Liver (tissue), 9 donors: Measurements from ENCODE around the gene AGAP9. TPM values are rescaled to one million over a fixed set of nuclear protein-coding genes. Genes with fewer than 3 reads are reported as not detected.
A peak's percentile ranks its signal among the peaks of the same experiment; 100 is the strongest.

Experiments
- DNase-seq: peaks from one replicate; pipeline ENCODE4 v3.0.0-alpha.2; 2017; ENCODE audit warnings: low spot score
- H3K27ac ChIP-seq, 2 donors: one replicate each; pipeline ENCODE4 v1.7.0; 2013; ENCODE audit warnings: inconsistent platforms in 2 of 2, low read length in 2 of 2, control low read depth in 1 of 2, low read depth in 1 of 2, mild to moderate bottlenecking in 1 of 2
- H3K27me3 ChIP-seq, 4 donors: one replicate each; pipeline versions ENCODE4 v1.6.1 to v1.7.0; 2013; ENCODE audit warnings: low read length in 3 of 4, inconsistent platforms in 1 of 4, mild to moderate bottlenecking in 1 of 4, moderate library complexity in 1 of 4; ENCODE audit not compliant: control insufficient read depth in 4 of 4, insufficient read depth in 4 of 4
- H3K36me3 ChIP-seq, 4 donors: one replicate each; pipeline versions ENCODE4 v1.6.1 to v1.7.0; 2013; ENCODE audit warnings: low read length in 3 of 4, mild to moderate bottlenecking in 3 of 4, low read depth in 1 of 4, moderate library complexity in 1 of 4; ENCODE audit not compliant: control insufficient read depth in 4 of 4, insufficient read depth in 3 of 4
- H3K4me1 ChIP-seq, 4 donors: one replicate each; pipeline versions ENCODE4 v1.6.1 to v1.7.0; 2013; ENCODE audit warnings: low read length in 3 of 4, mild to moderate bottlenecking in 3 of 4, moderate library complexity in 1 of 4; ENCODE audit not compliant: control insufficient read depth in 4 of 4, insufficient read depth in 4 of 4
- H3K4me3 ChIP-seq, 3 donors: one replicate each; pipeline versions ENCODE4 v1.6.1 to v1.7.0; 2013; ENCODE audit warnings: low read length in 3 of 3, control low read depth in 1 of 3, low read depth in 1 of 3, mild to moderate bottlenecking in 1 of 3
- H3K9ac ChIP-seq, 2 donors: one replicate each; pipeline ENCODE4 v1.7.0; 2013; ENCODE audit warnings: low read length in 2 of 2, mild to moderate bottlenecking in 2 of 2, moderate library complexity in 2 of 2, control low read depth in 1 of 2, low read depth in 1 of 2
- H3K9me3 ChIP-seq, 4 donors: one replicate each; pipeline versions ENCODE4 v1.6.1 to v1.7.0; 2013; ENCODE audit warnings: low read length in 3 of 4; ENCODE audit not compliant: control insufficient read depth in 4 of 4
- EGR1 ChIP-seq, 2 donors: IDR thresholded peaks; 2 replicates each; pipeline ENCODE4 v1.6.1; 2016 to 2018; ENCODE audit warnings: antibody characterized with exemption in 2 of 2, low read depth in 2 of 2
- FOXA1 ChIP-seq: IDR thresholded peaks from 2 replicates; pipeline ENCODE4 v1.6.1; 2016; ENCODE audit warnings: antibody characterized with exemption
- FOXA2 ChIP-seq: IDR thresholded peaks from 2 replicates; pipeline ENCODE4 v1.6.1; 2016; ENCODE audit warnings: antibody characterized with exemption
- GABPA ChIP-seq, 2 donors: IDR thresholded peaks in 1 of 2; conservative IDR thresholded peaks in 1 of 2; 2 replicates each; pipeline ENCODE4 v1.6.1; 2016; ENCODE audit warnings: antibody characterized with exemption in 2 of 2, mild to moderate bottlenecking in 1 of 2, moderate library complexity in 1 of 2
- HNF4A ChIP-seq, 2 donors: conservative IDR thresholded peaks; 2 replicates each; pipeline ENCODE4 v1.6.1; 2016; ENCODE audit warnings: antibody characterized with exemption in 2 of 2, mild to moderate bottlenecking in 2 of 2
- HNF4G ChIP-seq: IDR thresholded peaks from 2 replicates; pipeline ENCODE4 v1.6.1; 2016; ENCODE audit warnings: antibody characterized with exemption
- JUND ChIP-seq, 2 donors: IDR thresholded peaks; 2 replicates each; pipeline ENCODE4 v1.6.1; 2016; ENCODE audit warnings: antibody characterized with exemption in 2 of 2
- NR2F2 ChIP-seq: IDR thresholded peaks from 2 replicates; pipeline ENCODE4 v1.6.1; 2016; ENCODE audit warnings: antibody characterized with exemption
- RAD21 ChIP-seq, 2 donors: IDR thresholded peaks; 2 replicates each; pipeline ENCODE4 v1.6.1; 2016; ENCODE audit warnings: antibody characterized with exemption in 2 of 2, mild to moderate bottlenecking in 2 of 2
- RXRA ChIP-seq, 2 donors: IDR thresholded peaks; 2 replicates each; pipeline ENCODE4 v1.6.1; 2017 to 2018; ENCODE audit warnings: antibody characterized with exemption in 2 of 2, mild to moderate bottlenecking in 1 of 2
- SP1 ChIP-seq: IDR thresholded peaks from 2 replicates; pipeline ENCODE4 v1.6.1; 2018; ENCODE audit warnings: antibody characterized with exemption, mild to moderate bottlenecking
- TAF1 ChIP-seq: conservative IDR thresholded peaks from 2 replicates; pipeline ENCODE4 v1.6.1; 2016; ENCODE audit warnings: antibody characterized with exemption, mild to moderate bottlenecking
- YY1 ChIP-seq: IDR thresholded peaks from 2 replicates; pipeline ENCODE4 v1.6.1; 2016; ENCODE audit warnings: antibody characterized with exemption, mild to moderate bottlenecking
- WGBS: extraction: QIAGEN DNeasy Blood & Tissue Kit; methylation state at CpG from one replicate; pipeline ENCODE4 v1.1.7; 2013; 5-methylcytosine and 5-hydroxymethylcytosine counted together
- polyA plus RNA-seq, 2 donors: library from polyadenylated mRNA; stranded (reverse) in 1 of 2; unstranded in 1 of 2; fragments of 200-250 nt in 1 of 2; fragments of >200 nt in 1 of 2; fragmentation: Nextera tagmentation in 1 of 2; extraction: Ambion mirVana in 1 of 2; gene quantifications; one replicate each; pipeline versions ENCODE4 v1.2.1 to v1.2.3, GENCODE V29; 2013 to 2015
- total RNA-seq, 2 donors: library from RNA; depleted of rRNA; stranded (reverse); fragments of >200 nt; gene quantifications; one replicate each; pipeline ENCODE4 v1.2.3, GENCODE V29; 2014
- TF ChIP-seq, protein P1 (sequence below): IDR thresholded peaks from 2 replicates; pipeline ENCODE4 v1.6.1; 2016; ENCODE audit warnings: antibody characterized with exemption
- TF ChIP-seq, protein P2 (sequence below): IDR thresholded peaks from 2 replicates; pipeline ENCODE4 v1.6.1; 2016; ENCODE audit warnings: antibody characterized with exemption
- TF ChIP-seq, protein P3 (sequence below): IDR thresholded peaks from 2 replicates; pipeline ENCODE4 v1.6.1; 2016; ENCODE audit warnings: antibody characterized with exemption, mild to moderate bottlenecking
- TF ChIP-seq, protein P4 (sequence below): fragments of 150-350 bp; IDR thresholded peaks from 2 replicates; pipeline ENCODE4 v1.5.1; 2017; ENCODE audit warnings: improper control_type of control experiment, low read depth, low read length; ENCODE audit not compliant: missing input control
- TF ChIP-seq, protein P5 (sequence below): IDR thresholded peaks from 2 replicates; pipeline ENCODE4 v1.6.1; 2016; ENCODE audit warnings: antibody characterized with exemption
- donor health status: healthy.
- donor health status: healthy.
- donor health status: healthy.
- donor health status: healthy.
- donor health status: healthy.

AGAP9 gene
- total and polyA plus RNA-seq, 4 donors = 1.0 to 10.8 (median 3.3) TPM

DNA sequence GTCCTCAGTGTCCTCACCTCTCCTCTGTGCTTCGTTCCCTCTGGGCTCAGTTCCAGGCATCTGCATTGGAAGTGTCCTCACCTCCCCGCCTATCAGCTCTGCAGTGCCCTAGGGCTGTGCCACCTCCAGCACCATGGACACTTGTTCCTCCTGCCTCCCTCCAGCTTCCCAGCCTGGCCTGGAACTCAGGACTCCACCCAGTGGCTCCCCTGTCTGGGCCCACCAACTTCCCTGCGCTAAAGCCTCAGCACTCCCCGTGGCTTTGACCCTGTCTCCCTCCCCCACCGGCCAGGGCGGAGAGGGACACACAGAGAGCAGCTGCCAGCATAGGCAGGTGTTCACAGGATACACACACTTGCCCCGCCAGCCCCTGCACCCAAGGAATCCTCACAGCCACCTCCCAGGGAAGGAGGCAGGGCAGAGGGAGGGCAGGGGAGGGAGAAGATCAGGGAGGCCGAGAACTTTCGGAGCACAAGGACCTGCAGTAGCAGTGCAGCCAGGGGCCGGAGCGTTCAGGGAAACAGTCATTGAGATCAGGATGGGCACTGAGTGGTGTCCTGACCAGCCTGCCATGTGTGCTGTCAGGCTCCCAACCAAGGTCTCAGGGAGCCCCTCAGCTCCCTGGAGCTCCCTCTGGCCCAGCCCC, 70.8 kb downstream of the AGAP9 start:
- peaks cover 0 to 2% (median 0%) of the 10 kb centered on the region in 4 donors for H3K4me1 ChIP-seq
- no peaks in the 10 kb centered on the region for H3K36me3 ChIP-seq
- no peaks in the 10 kb centered on the region for H3K9me3 ChIP-seq
- no peak for TF ChIP-seq FOXA2
- TF ChIP-seq RXRA (IDR thresholded peaks at IDR 0.05) = no peak
- no peak for TF ChIP-seq HNF4A (conservative IDR thresholded peaks at IDR 0.05)
- no peak for TF ChIP-seq EGR1 (IDR thresholded peaks at IDR 0.05; ENCODE audit: low read depth in 2 of 2)
- no peak for TF ChIP-seq GABPA (IDR thresholded peaks at IDR 0.05 in 1 of 2, conservative IDR thresholded peaks at IDR 0.05 in 1 of 2)
- TF ChIP-seq, protein P1, sequence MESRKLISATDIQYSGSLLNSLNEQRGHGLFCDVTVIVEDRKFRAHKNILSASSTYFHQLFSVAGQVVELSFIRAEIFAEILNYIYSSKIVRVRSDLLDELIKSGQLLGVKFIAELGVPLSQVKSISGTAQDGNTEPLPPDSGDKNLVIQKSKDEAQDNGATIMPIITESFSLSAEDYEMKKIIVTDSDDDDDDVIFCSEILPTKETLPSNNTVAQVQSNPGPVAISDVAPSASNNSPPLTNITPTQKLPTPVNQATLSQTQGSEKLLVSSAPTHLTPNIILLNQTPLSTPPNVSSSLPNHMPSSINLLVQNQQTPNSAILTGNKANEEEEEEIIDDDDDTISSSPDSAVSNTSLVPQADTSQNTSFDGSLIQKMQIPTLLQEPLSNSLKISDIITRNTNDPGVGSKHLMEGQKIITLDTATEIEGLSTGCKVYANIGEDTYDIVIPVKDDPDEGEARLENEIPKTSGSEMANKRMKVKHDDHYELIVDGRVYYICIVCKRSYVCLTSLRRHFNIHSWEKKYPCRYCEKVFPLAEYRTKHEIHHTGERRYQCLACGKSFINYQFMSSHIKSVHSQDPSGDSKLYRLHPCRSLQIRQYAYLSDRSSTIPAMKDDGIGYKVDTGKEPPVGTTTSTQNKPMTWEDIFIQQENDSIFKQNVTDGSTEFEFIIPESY = no peak
- TF ChIP-seq, protein P2, sequence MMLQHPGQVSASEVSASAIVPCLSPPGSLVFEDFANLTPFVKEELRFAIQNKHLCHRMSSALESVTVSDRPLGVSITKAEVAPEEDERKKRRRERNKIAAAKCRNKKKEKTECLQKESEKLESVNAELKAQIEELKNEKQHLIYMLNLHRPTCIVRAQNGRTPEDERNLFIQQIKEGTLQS = no peak
- TF ChIP-seq FOXA1 = no peak
- no peak for TF ChIP-seq YY1
- no peak for TF ChIP-seq RAD21 (IDR thresholded peaks at IDR 0.05)
- H3K27ac ChIP-seq = no peak overlapping the region
- no peak overlapping the region for H3K9ac ChIP-seq
- peak; percentile 31 for DNase-seq
- no peak overlapping the region for H3K4me3 ChIP-seq
- WGBS = 79% methylated on average over 11 of the region's 11 CpGs
- H3K27me3 ChIP-seq = no peaks in the 10 kb centered on the region

DNA sequence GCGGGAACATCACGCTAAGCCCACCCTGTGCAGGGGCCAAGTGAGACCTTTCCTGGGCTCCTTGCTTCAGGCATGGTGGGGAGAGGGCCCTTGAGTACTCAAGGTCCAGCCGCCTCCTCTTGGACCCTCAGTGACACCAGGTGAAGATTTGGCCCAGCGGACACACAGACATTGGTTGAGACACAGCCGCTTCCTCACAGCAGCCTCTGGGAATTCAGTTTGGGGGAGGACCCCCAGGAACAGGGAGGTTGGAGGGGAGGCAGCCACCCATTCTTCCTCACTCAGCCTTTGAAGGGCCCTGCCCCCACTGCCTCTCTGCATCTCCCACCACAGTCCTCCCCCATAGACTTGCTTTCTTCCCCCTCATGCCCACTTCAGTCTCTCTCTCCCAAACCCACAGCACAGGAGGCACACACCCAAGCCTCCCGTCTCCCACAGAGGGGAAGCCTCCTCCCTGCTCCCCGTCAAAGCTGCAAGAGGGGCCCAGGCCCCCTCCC, 71.4 kb downstream of the AGAP9 start:
- Histone ChIP-seq H3K4me3 (no peak overlapping the region), H3K27me3 (no peaks in the 10 kb centered on the region), H3K36me3 (no peaks in the 10 kb centered on the region), H3K9me3 (no peaks in the 10 kb centered on the region), H3K9ac (no peak overlapping the region), H3K27ac (no peak overlapping the region), H3K4me1 (peaks cover 0 to 2% (median 0%) of the 10 kb centered on the region in 4 donors)
- 87% methylated on average over 7 of the region's 7 CpGs for WGBS
- TF ChIP-seq JUND (IDR thresholded peaks at IDR 0.05) = no peak
- no peak for TF ChIP-seq RXRA (IDR thresholded peaks at IDR 0.05)
- TF ChIP-seq FOXA1 = no peak
- no peak for TF ChIP-seq FOXA2
- no peak for TF ChIP-seq SP1
- no peak for TF ChIP-seq YY1
- no peak for TF ChIP-seq HNF4A (conservative IDR thresholded peaks at IDR 0.05)
- no peak for TF ChIP-seq EGR1 (IDR thresholded peaks at IDR 0.05; ENCODE audit: low read depth in 2 of 2)
- TF ChIP-seq, protein P3, sequence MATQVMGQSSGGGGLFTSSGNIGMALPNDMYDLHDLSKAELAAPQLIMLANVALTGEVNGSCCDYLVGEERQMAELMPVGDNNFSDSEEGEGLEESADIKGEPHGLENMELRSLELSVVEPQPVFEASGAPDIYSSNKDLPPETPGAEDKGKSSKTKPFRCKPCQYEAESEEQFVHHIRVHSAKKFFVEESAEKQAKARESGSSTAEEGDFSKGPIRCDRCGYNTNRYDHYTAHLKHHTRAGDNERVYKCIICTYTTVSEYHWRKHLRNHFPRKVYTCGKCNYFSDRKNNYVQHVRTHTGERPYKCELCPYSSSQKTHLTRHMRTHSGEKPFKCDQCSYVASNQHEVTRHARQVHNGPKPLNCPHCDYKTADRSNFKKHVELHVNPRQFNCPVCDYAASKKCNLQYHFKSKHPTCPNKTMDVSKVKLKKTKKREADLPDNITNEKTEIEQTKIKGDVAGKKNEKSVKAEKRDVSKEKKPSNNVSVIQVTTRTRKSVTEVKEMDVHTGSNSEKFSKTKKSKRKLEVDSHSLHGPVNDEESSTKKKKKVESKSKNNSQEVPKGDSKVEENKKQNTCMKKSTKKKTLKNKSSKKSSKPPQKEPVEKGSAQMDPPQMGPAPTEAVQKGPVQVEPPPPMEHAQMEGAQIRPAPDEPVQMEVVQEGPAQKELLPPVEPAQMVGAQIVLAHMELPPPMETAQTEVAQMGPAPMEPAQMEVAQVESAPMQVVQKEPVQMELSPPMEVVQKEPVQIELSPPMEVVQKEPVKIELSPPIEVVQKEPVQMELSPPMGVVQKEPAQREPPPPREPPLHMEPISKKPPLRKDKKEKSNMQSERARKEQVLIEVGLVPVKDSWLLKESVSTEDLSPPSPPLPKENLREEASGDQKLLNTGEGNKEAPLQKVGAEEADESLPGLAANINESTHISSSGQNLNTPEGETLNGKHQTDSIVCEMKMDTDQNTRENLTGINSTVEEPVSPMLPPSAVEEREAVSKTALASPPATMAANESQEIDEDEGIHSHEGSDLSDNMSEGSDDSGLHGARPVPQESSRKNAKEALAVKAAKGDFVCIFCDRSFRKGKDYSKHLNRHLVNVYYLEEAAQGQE = no peak
- TF ChIP-seq, protein P4, sequence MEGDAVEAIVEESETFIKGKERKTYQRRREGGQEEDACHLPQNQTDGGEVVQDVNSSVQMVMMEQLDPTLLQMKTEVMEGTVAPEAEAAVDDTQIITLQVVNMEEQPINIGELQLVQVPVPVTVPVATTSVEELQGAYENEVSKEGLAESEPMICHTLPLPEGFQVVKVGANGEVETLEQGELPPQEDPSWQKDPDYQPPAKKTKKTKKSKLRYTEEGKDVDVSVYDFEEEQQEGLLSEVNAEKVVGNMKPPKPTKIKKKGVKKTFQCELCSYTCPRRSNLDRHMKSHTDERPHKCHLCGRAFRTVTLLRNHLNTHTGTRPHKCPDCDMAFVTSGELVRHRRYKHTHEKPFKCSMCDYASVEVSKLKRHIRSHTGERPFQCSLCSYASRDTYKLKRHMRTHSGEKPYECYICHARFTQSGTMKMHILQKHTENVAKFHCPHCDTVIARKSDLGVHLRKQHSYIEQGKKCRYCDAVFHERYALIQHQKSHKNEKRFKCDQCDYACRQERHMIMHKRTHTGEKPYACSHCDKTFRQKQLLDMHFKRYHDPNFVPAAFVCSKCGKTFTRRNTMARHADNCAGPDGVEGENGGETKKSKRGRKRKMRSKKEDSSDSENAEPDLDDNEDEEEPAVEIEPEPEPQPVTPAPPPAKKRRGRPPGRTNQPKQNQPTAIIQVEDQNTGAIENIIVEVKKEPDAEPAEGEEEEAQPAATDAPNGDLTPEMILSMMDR = no peak
- TF ChIP-seq NR2F2 = no peak
- TF ChIP-seq GABPA (IDR thresholded peaks at IDR 0.05 in 1 of 2, conservative IDR thresholded peaks at IDR 0.05 in 1 of 2) = no peak
- TF ChIP-seq HNF4G = no peak
- TF ChIP-seq RAD21 (IDR thresholded peaks at IDR 0.05) = no peak
- TF ChIP-seq, protein P1 = no peak
- TF ChIP-seq, protein P5, sequence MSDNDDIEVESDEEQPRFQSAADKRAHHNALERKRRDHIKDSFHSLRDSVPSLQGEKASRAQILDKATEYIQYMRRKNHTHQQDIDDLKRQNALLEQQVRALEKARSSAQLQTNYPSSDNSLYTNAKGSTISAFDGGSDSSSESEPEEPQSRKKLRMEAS = no peak
- no peak for TF ChIP-seq TAF1
- TF ChIP-seq, protein P2 = no peak
- DNase-seq = no peak
